ENCODE data around the gene PRDX4. TPM values are rescaled to one million over a fixed set of nuclear protein-coding genes. Genes with fewer than 3 reads are reported as not detected.
"Not testable (repeated sequence)": the region's sequence is repeated elsewhere in the genome, so short reads cannot be mapped to it uniquely, and the experiment has no call there.

Gene PRDX4
- total RNA-seq, 4 donors from 2014 or later: 27.6 to 47.6 (median 42.2) TPM

- Histone ChIP-seq H3K27ac (no peak overlapping the region), H3K9me3 (no peaks in the 10 kb centered on the region), H3K4me1 (no peaks in the 10 kb centered on the region), H3K4me3 (no peak overlapping the region), H3K36me3 (no peaks in the 10 kb centered on the region), H3K27me3 (no peaks in the 10 kb centered on the region)
- TF ChIP-seq POLR2AphosphoS5 (IDR thresholded peaks at IDR 0.05) (no peak), POLR2A (IDR thresholded peaks at IDR 0.05) (no peak), EP300 (IDR thresholded peaks at IDR 0.05) (no peak)
- TF ChIP-seq, protein P1, sequence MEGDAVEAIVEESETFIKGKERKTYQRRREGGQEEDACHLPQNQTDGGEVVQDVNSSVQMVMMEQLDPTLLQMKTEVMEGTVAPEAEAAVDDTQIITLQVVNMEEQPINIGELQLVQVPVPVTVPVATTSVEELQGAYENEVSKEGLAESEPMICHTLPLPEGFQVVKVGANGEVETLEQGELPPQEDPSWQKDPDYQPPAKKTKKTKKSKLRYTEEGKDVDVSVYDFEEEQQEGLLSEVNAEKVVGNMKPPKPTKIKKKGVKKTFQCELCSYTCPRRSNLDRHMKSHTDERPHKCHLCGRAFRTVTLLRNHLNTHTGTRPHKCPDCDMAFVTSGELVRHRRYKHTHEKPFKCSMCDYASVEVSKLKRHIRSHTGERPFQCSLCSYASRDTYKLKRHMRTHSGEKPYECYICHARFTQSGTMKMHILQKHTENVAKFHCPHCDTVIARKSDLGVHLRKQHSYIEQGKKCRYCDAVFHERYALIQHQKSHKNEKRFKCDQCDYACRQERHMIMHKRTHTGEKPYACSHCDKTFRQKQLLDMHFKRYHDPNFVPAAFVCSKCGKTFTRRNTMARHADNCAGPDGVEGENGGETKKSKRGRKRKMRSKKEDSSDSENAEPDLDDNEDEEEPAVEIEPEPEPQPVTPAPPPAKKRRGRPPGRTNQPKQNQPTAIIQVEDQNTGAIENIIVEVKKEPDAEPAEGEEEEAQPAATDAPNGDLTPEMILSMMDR (IDR thresholded peaks at IDR 0.05): no peak
- WGBS: 46% methylated on average over 5 of the region's 5 CpGs
- no peak for DNase-seq (ENCODE audit: low spot score in 2 of 2)
Measured at GRCh38 chrX:23656091-23656490, 11.2 kb upstream of the PRDX4 start.

DNA sequence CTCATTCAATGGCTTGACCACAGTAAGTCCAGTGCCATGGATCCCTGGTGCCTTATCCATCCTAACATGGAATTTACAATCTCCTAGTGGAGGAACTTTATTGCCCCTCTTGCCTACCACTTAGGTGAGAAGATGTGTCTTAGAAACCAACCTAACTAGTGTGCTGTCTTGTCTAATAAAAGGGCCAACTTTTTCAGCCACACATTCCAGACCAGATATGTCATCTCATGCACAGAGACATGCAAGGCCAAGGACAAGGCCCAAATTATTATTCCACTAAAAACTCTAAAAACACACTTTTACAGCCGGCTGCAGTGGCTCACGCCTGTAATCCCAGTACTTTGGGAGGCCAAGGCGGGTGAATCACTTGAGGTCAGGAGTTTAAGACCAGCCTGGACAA is 10.6 kb upstream of the PRDX4 start:
- 62% methylated on average over 3 of the region's 3 CpGs for WGBS
- no peak for TF ChIP-seq POLR2A (IDR thresholded peaks at IDR 0.05)
- no peak for TF ChIP-seq EP300 (IDR thresholded peaks at IDR 0.05)
- TF ChIP-seq POLR2AphosphoS5 (IDR thresholded peaks at IDR 0.05): no peak
- no peak for DNase-seq (ENCODE audit: low spot score in 2 of 2)
- no peaks in the 10 kb centered on the region for H3K27me3 ChIP-seq
- H3K27ac ChIP-seq: no peak overlapping the region
- H3K4me1 ChIP-seq: no peaks in the 10 kb centered on the region
- no peaks in the 10 kb centered on the region for H3K36me3 ChIP-seq
- H3K9me3 ChIP-seq: no peaks in the 10 kb centered on the region
- H3K4me3 ChIP-seq: no peak overlapping the region

- Histone ChIP-seq H3K27ac (no peak overlapping the region), H3K9me3 (no peaks in the 10 kb centered on the region), H3K4me1 (no peaks in the 10 kb centered on the region), H3K36me3 (no peaks in the 10 kb centered on the region), H3K27me3 (no peaks in the 10 kb centered on the region), H3K4me3 (no peak overlapping the region)
- no peak for TF ChIP-seq POLR2A (IDR thresholded peaks at IDR 0.05)
- TF ChIP-seq EP300 (IDR thresholded peaks at IDR 0.05): no peak
- TF ChIP-seq POLR2AphosphoS5 (IDR thresholded peaks at IDR 0.05): no peak
- TF ChIP-seq, protein P1 (IDR thresholded peaks at IDR 0.05): no peak
- no peak for DNase-seq (ENCODE audit: low spot score in 2 of 2)
- 74% methylated on average over 4 of the region's 4 CpGs for WGBS
Measured at GRCh38 chrX:23659339-23659738, 8.0 kb upstream of the PRDX4 start.

DNA sequence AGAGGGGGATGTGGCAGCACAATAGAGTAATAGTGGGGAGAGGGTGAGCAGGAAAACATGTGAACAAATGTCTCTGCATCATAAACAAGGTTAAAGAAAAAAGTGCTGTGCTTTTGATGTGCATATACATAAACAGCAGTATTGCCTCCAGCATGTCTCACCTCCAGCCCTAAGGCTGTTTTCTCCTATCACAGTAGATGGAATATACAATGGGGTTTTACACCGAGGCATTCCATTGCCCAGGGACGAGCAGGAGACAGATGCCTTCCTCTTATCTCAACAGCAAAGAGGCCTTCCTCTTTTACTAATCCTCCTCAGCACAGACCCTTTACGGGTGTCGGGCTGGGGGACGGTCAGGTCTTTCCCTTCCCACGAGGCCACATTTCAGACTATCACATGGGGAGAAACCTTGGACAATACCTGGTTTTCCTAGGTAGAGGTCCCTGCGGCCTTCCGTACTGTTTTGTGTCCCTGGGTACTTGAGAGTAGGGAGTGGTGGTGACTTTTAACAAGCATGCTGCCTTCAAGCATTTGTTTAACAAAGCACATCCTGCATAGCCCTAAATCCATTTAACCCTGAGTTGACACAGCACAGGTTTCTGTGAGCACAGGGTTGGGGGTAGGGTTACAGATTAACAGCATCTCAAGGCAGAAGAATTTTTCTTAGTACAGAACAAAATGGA is 7.1 kb upstream of the PRDX4 start:
- not testable (repeated sequence) for H3K27me3 ChIP-seq; H3K4me1 ChIP-seq; H3K36me3 ChIP-seq; H3K4me3 ChIP-seq; H3K27ac ChIP-seq; DNase-seq (ENCODE audit: low spot score in 2 of 2); H3K9me3 ChIP-seq
- 59% methylated on average over 8 of the region's 8 CpGs for WGBS

DNA sequence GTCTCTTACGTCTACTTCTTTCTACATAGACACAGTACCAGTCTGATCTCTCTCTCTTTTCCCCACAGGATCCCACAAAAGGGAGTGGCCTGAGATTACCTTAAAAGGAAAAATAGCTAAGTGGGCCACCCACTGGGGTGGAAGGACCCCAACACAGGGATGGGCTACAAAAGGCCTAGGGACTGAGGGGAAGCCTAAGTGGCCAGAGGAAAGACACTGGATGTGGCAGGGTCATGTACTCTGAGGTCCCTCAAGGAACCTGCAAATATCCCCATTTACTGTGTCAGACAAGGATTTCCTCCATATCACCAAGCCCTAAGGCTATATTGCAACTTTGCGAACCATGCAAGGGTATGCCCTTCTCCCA is 6.5 kb upstream of the PRDX4 start:
- Histone ChIP-seq H3K27ac (no peak overlapping the region), H3K27me3 (no peaks in the 10 kb centered on the region), H3K4me1 (no peaks in the 10 kb centered on the region), H3K36me3 (no peaks in the 10 kb centered on the region), H3K4me3 (no peak overlapping the region), H3K9me3 (no peaks in the 10 kb centered on the region)
- TF ChIP-seq POLR2A (IDR thresholded peaks at IDR 0.05) (no peak), EP300 (IDR thresholded peaks at IDR 0.05) (no peak), POLR2AphosphoS5 (IDR thresholded peaks at IDR 0.05) (no peak)
- TF ChIP-seq, protein P1 (IDR thresholded peaks at IDR 0.05): no peak
- no peak for DNase-seq (ENCODE audit: low spot score in 2 of 2)
- WGBS: 95% methylated on average over 2 of the region's 2 CpGs

GRCh38 chrX:23661671-23662070 is 5.6 kb upstream of the PRDX4 start:
- Histone ChIP-seq H3K27ac (no peak overlapping the region), H3K9me3 (no peaks in the 10 kb centered on the region), H3K27me3 (no peaks in the 10 kb centered on the region), H3K4me3 (no peak overlapping the region), H3K36me3 (no peaks in the 10 kb centered on the region), H3K4me1 (peaks cover 1% of the 10 kb centered on the region)
- 41% methylated on average over 1 of the region's 1 CpG for WGBS
- DNase-seq (ENCODE audit: low spot score in 2 of 2): no peak
- TF ChIP-seq, protein P1 (IDR thresholded peaks at IDR 0.05): no peak
- no peak for TF ChIP-seq POLR2AphosphoS5 (IDR thresholded peaks at IDR 0.05)
- no peak for TF ChIP-seq EP300 (IDR thresholded peaks at IDR 0.05)
- TF ChIP-seq POLR2A (IDR thresholded peaks at IDR 0.05): no peak

Data from suprapubic skin (tissue), 4 donors.